ENCODE results near the gene GFPT2. TPM values are rescaled to one million over a fixed set of nuclear protein-coding genes. Genes with fewer than 3 reads are reported as not detected.
A peak's percentile ranks its signal among the peaks of the same experiment; 100 is the strongest.

Gene GFPT2
- total and polyA plus RNA-seq, 2 experiments from 2014 or later: 45.2 to 75.3 TPM

- TF ChIP-seq EZH2 (IDR thresholded peaks at IDR 0.05; ENCODE audit: insufficient read depth, poor library complexity, severe bottlenecking) (no peak), EZH2phosphoT487 (IDR thresholded peaks at IDR 0.05; ENCODE audit: insufficient read depth, low read depth) (no peak)
- no peak overlapping the region for H3K9ac ChIP-seq
- no peaks in the 10 kb centered on the region for H3K9me3 ChIP-seq (ENCODE audit: low read depth)
- peaks cover 67% of the 10 kb centered on the region for H3K79me2 ChIP-seq (ENCODE audit: insufficient read depth)
- no peaks in the 10 kb centered on the region for H3K9me2 ChIP-seq (ENCODE audit: insufficient read depth)
- DNase-seq: no peak
- H4K20me1 ChIP-seq (ENCODE audit: insufficient read depth): no peaks in the 10 kb centered on the region; the same call in 1 of the 2 replicates
- H3K4me1 ChIP-seq (ENCODE audit: insufficient read depth): peaks cover 47% of the 10 kb centered on the region
- no peaks in the 10 kb centered on the region for H3K27me3 ChIP-seq (replicated peaks; ENCODE audit: insufficient read depth)
- peaks cover 32% of the 10 kb centered on the region for H3F3A ChIP-seq (ENCODE audit: insufficient read depth)
- peak overlapping the region; percentile 27 for H3K4me2 ChIP-seq (ENCODE audit: unreplicated experiment)
- in situ Hi-C loops (cut with MboI): no loop called here
- whole genome bisulfite sequencing, 2 experiments (ENCODE audit: low coverage in 1 of 2, low lambda C conversion rate in 2 of 2, missing lambda C conversion rate in 2 of 2): 91 to 93% methylated on average over 7 of the region's 7 CpGs
- no peak overlapping the region for H3K27ac ChIP-seq
- no peak overlapping the region for H2AFZ ChIP-seq
- H3K36me3 ChIP-seq (ENCODE audit: low read depth): no peaks in the 10 kb centered on the region
- H3K4me3 ChIP-seq: no peak overlapping the region
These were observed 8.5 kb downstream of the GFPT2 start for GRCh38 chr5:180344696-180344999.

DNA sequence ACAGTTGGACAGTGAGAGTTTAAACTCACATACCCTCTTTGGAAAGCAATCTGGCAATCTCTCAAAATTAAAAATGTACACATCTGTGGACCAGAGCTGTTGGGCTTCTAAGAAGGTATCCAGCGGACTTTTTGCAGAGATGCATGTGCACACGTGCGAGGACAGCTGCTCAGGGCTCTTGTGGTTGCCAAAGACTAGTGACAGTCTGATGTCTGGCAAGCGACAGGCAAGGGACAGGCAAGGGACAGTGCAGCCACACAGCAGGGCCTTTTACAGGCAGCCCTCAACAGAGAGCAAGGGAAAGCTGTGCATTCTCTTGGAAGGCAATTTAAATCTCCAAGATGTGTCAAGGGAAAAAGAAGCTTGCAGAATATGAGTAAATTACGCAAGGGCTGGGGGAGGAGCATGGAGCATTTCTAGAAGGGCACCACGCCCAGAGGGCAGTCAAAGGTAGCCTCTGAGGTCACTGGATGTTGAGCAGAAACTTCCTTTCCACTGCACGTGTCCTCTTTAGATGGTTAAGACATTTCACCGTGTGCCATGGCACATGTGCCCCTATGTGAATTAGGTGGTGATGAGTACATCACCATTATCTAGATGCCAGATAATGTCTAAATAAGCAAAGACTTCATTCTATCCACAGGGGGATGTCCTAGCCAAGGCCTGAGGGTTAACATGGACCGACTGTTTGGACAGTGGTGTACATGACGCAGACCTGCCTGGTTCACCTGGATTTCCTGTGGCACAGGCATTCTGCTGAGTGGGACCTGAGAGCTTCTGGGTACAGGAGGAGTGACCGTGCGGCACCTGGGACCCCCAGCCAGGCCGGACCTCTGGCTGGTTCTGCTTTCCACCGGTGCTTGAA, 9.1 kb downstream of the GFPT2 start:
- in situ Hi-C loops (cut with MboI): no loop called here
- H4K20me1 ChIP-seq (ENCODE audit: insufficient read depth): no peaks in the 10 kb centered on the region; the same call in 1 of the 2 replicates
- TF ChIP-seq EZH2phosphoT487 (IDR thresholded peaks at IDR 0.05; ENCODE audit: insufficient read depth, low read depth) (no peak), EZH2 (IDR thresholded peaks at IDR 0.05; ENCODE audit: insufficient read depth, poor library complexity, severe bottlenecking) (no peak)
- no peaks in the 10 kb centered on the region for H3K36me3 ChIP-seq (ENCODE audit: low read depth)
- H3K9me3 ChIP-seq (ENCODE audit: low read depth): no peaks in the 10 kb centered on the region
- H2AFZ ChIP-seq: no peak overlapping the region
- no peaks in the 10 kb centered on the region for H3K27me3 ChIP-seq (replicated peaks; ENCODE audit: insufficient read depth)
- H3K9me2 ChIP-seq (ENCODE audit: insufficient read depth): no peaks in the 10 kb centered on the region
- H3K9ac ChIP-seq: peak overlapping the region; percentile 64
- H3K79me2 ChIP-seq (ENCODE audit: insufficient read depth): peaks cover 65% of the 10 kb centered on the region
- H3K4me2 ChIP-seq (ENCODE audit: unreplicated experiment): peak overlapping the region; percentile 90
- peak; percentile 90 for DNase-seq
- H3K27ac ChIP-seq: peak overlapping the region; percentile 79
- H3K4me1 ChIP-seq (ENCODE audit: insufficient read depth): peaks cover 49% of the 10 kb centered on the region
- WGBS, 2 experiments (ENCODE audit: low coverage in 1 of 2, low lambda C conversion rate in 2 of 2, missing lambda C conversion rate in 2 of 2): 48 to 52% methylated on average over 14 of the region's 14 CpGs
- H3K4me3 ChIP-seq: peak overlapping the region; percentile 56
- H3F3A ChIP-seq (ENCODE audit: insufficient read depth): peaks cover 35% of the 10 kb centered on the region

DNA sequence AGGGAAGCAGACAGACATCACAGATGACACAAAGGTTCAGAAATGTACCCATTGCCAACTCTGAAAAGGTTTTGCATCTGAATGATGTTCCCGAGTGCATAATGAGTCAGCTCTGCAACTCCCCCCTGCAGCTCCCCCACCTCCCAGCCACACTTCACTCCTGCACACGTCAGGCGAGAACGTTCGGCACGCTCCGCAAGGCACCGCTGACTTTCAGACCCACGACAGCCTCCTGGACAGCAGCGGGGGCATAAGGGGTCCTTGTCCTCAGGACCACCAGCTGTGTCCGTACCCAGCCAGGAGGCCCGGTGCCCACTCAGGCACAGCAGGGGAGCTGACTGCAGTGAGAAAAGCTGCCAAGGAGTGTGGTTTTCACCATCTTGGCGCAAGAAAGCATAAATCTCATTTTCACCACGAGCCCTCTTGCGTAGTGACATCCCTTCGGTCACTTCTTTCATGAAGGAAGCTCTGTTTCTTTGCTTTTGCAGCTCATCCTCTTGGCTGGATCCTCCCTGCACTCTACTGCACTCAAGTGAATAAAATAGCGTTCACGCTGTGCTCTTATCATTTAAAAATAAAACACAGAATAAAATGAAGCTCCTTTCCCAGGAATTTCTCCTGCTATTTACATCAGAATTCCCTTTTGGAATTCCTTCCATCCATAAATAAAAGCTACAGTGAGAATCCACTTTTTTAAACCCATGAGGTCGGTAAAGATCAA, 9.9 kb downstream of the GFPT2 start:
- H3K4me1 ChIP-seq (ENCODE audit: insufficient read depth): peaks cover 49% of the 10 kb centered on the region
- H3K79me2 ChIP-seq (ENCODE audit: insufficient read depth): peaks cover 57% of the 10 kb centered on the region
- no peaks in the 10 kb centered on the region for H3K9me2 ChIP-seq (ENCODE audit: insufficient read depth)
- H2AFZ ChIP-seq: peak overlapping the region; percentile 12; the same call in 1 of the 2 replicates
- peak overlapping the region; percentile 56 for H3K4me3 ChIP-seq
- peak overlapping the region; percentile 79 for H3K27ac ChIP-seq
- peak overlapping the region; percentile 64 for H3K9ac ChIP-seq
- H3F3A ChIP-seq (ENCODE audit: insufficient read depth): peaks cover 35% of the 10 kb centered on the region
- H3K9me3 ChIP-seq (ENCODE audit: low read depth): no peaks in the 10 kb centered on the region
- in situ Hi-C loops (cut with MboI): no loop called here
- DNase-seq: peak; percentile 90
- no peaks in the 10 kb centered on the region; the same call in 1 of the 2 replicates for H4K20me1 ChIP-seq (ENCODE audit: insufficient read depth)
- peak overlapping the region; percentile 90 for H3K4me2 ChIP-seq (ENCODE audit: unreplicated experiment)
- TF ChIP-seq EZH2 (IDR thresholded peaks at IDR 0.05; ENCODE audit: insufficient read depth, poor library complexity, severe bottlenecking) (no peak), EZH2phosphoT487 (IDR thresholded peaks at IDR 0.05; ENCODE audit: insufficient read depth, low read depth) (no peak)
- 5 to 8% methylated on average over 19 of the region's 19 CpGs for WGBS, 2 experiments (ENCODE audit: low coverage in 1 of 2, low lambda C conversion rate in 2 of 2, missing lambda C conversion rate in 2 of 2)
- no peaks in the 10 kb centered on the region for H3K27me3 ChIP-seq (replicated peaks; ENCODE audit: insufficient read depth)
- no peaks in the 10 kb centered on the region for H3K36me3 ChIP-seq (ENCODE audit: low read depth)

DNA sequence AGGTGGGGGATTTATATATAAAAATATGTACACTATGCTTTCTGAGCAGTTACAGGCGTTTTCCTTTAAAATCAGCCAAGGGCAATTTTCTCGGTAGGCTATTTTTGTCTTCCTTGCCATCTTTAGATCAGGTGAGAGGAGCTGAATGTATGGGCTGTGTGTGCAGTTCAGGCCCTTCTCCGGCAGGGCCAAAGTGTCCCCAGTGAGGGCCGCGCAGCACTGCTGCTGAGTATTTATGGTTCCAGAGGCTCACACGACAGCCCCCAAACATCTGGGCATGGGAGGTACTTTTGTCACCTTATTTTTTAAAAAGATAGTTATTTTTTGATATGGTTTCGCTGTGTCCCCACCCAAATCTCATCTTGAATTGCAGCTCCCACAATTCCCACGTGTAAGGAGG, 11.5 kb downstream of the GFPT2 start:
- Histone ChIP-seq H3K27ac (no peak overlapping the region), H4K20me1 (ENCODE audit: insufficient read depth) (no peaks in the 10 kb centered on the region; the same call in 1 of the 2 replicates)
- TF ChIP-seq EZH2 (IDR thresholded peaks at IDR 0.05; ENCODE audit: insufficient read depth, poor library complexity, severe bottlenecking) (no peak), EZH2phosphoT487 (IDR thresholded peaks at IDR 0.05; ENCODE audit: insufficient read depth, low read depth) (no peak)

More for the DNA sequence above, 11.5 kb downstream of the GFPT2 start:
- H3K4me2 ChIP-seq (ENCODE audit: unreplicated experiment): no peak overlapping the region
- peaks cover 49% of the 10 kb centered on the region for H3K4me1 ChIP-seq (ENCODE audit: insufficient read depth)
- no peak for DNase-seq
- in situ Hi-C loops (cut with MboI): no loop called here
- no peak overlapping the region for H2AFZ ChIP-seq
- no peaks in the 10 kb centered on the region for H3K9me3 ChIP-seq (ENCODE audit: low read depth)
- no peaks in the 10 kb centered on the region for H3K9me2 ChIP-seq (ENCODE audit: insufficient read depth)
- H3K36me3 ChIP-seq (ENCODE audit: low read depth): peaks cover 10% of the 10 kb centered on the region; the same call in 1 of the 2 replicates
- peaks cover 40% of the 10 kb centered on the region for H3K79me2 ChIP-seq (ENCODE audit: insufficient read depth)
- peaks cover 35% of the 10 kb centered on the region for H3F3A ChIP-seq (ENCODE audit: insufficient read depth)
- H3K27me3 ChIP-seq (replicated peaks; ENCODE audit: insufficient read depth): no peaks in the 10 kb centered on the region
- 96 to 99% methylated on average over 8 of the region's 8 CpGs for WGBS, 2 experiments (ENCODE audit: low coverage in 1 of 2, low lambda C conversion rate in 2 of 2, missing lambda C conversion rate in 2 of 2)
- no peak overlapping the region for H3K4me3 ChIP-seq
- no peak overlapping the region for H3K9ac ChIP-seq
